Mucosa of gallbladder (tissue), 1 donor: Measurements from ENCODE around the gene MAMLD1. TPM values are rescaled to one million over a fixed set of nuclear protein-coding genes. Genes with fewer than 3 reads are reported as not detected.
"Not testable (repeated sequence)": the region's sequence is repeated elsewhere in the genome, so short reads cannot be mapped to it uniquely, and the experiment has no call there.

Source experiments
- DNase-seq: peaks from one replicate; pipeline ENCODE4 v3.0.0-alpha.2; 2020; ENCODE audit warnings: low spot score
- total RNA-seq: library from RNA; stranded (reverse); gene quantifications from one replicate; pipeline ENCODE4 v1.2.1, GENCODE V29; 2021
- donor health status: DM: no; HTN: no; CAD: no.

Gene MAMLD1
- total RNA-seq = 1.9 TPM

GRCh38 chrX:150362599-150363481 lies at the start of gene MAMLD1:
Gene MAMLD1 (plus strand): TSS chrX:150363317. CDS start chrX:150445517, 82,200 bp downstream.
- DNase-seq = peak; percentile 57

- no peak for DNase-seq
Measured at GRCh38 chrX:150313514-150313913, 49.6 kb upstream of the MAMLD1 start.

GRCh38 chrX:150314186-150314585 lies 48.9 kb upstream of the MAMLD1 start:
- no peak for DNase-seq

GRCh38 chrX:150316564-150316963 lies 46.6 kb upstream of the MAMLD1 start:
- no peak for DNase-seq

GRCh38 chrX:150323020-150323419 lies 40.1 kb upstream of the MAMLD1 start:
- no peak for DNase-seq

- DNase-seq = no peak
Measured at GRCh38 chrX:150324035-150324728, 38.9 kb upstream of the MAMLD1 start.

- DNase-seq = no peak
Measured at GRCh38 chrX:150324919-150325318, 38.2 kb upstream of the MAMLD1 start.

GRCh38 chrX:150326541-150327247 lies 36.4 kb upstream of the MAMLD1 start:
- DNase-seq = no peak

- no peak for DNase-seq
Measured at GRCh38 chrX:150329282-150329681, 33.8 kb upstream of the MAMLD1 start.

GRCh38 chrX:150329868-150330267 lies 33.2 kb upstream of the MAMLD1 start:
- DNase-seq = no peak

GRCh38 chrX:150332023-150332422 lies 31.1 kb upstream of the MAMLD1 start:
- DNase-seq = no peak

GRCh38 chrX:150334100-150334499 lies 29.0 kb upstream of the MAMLD1 start:
- DNase-seq = no peak

- DNase-seq = no peak
Measured at GRCh38 chrX:150334981-150335380, 28.1 kb upstream of the MAMLD1 start.

- DNase-seq = no peak
Measured at GRCh38 chrX:150337026-150337425, 26.1 kb upstream of the MAMLD1 start.

GRCh38 chrX:150337536-150337935 lies 25.6 kb upstream of the MAMLD1 start:
- no peak for DNase-seq

GRCh38 chrX:150338615-150339014 lies 24.5 kb upstream of the MAMLD1 start:
- no peak for DNase-seq

- no peak for DNase-seq
Measured at GRCh38 chrX:150339736-150340135, 23.4 kb upstream of the MAMLD1 start.

GRCh38 chrX:150340326-150340725 lies 22.8 kb upstream of the MAMLD1 start:
- DNase-seq = not testable (repeated sequence)

GRCh38 chrX:150347471-150347870 lies 15.6 kb upstream of the MAMLD1 start:
- no peak for DNase-seq

GRCh38 chrX:150348365-150348764 lies 14.8 kb upstream of the MAMLD1 start:
- no peak for DNase-seq

GRCh38 chrX:150352114-150352513 lies 11.0 kb upstream of the MAMLD1 start:
- DNase-seq = no peak

- peak; percentile 42 for DNase-seq
Measured at GRCh38 chrX:150352581-150352980, 10.5 kb upstream of the MAMLD1 start.
